DND-41 (cell line): ENCODE measurements around the gene BNC2.

Experiments
- ATAC-seq: fragments of 200-7000 bp; cut with Tn5 transposase; 3 replicates; pipeline ENCODE4 v1.9.1; 2021; ENCODE audit warnings: low read depth; ENCODE audit not compliant: insufficient read depth
- DNase-seq: peaks from one replicate; pipeline ENCODE4 v3.0.0-alpha.2; 2020
- H2AFZ ChIP-seq: 2 replicates; pipeline ENCODE4 v1.6.0; 2012; ENCODE audit warnings: low read depth, low read length
- H3K27ac ChIP-seq: 2 replicates; pipeline ENCODE4 v1.5.1; 2012; ENCODE audit warnings: low read length, inconsistent platforms
- H3K27me3 ChIP-seq: fragments of 200-600 bp; sonication (generic); 2 replicates; pipeline ENCODE4 v1.6.0; 2012; ENCODE audit warnings: low read length, mild to moderate bottlenecking, inconsistent platforms; ENCODE audit not compliant: insufficient read depth, poor library complexity
- H3K36me3 ChIP-seq: 2 replicates; pipeline ENCODE4 v1.5.1; 2012; ENCODE audit warnings: low read length, inconsistent platforms; ENCODE audit not compliant: insufficient read depth
- H3K4me1 ChIP-seq: 2 replicates; pipeline ENCODE4 v1.5.1; 2012; ENCODE audit warnings: mild to moderate bottlenecking, low read length; ENCODE audit not compliant: insufficient read depth
- H3K4me2 ChIP-seq: 2 replicates; pipeline ENCODE4 v1.6.0; 2012; ENCODE audit warnings: mild to moderate bottlenecking, moderate library complexity, low read length, inconsistent platforms; ENCODE audit not compliant: insufficient read depth
- H3K4me3 ChIP-seq, 2 experiments: fragments of 200-600 bp in 1 of 2; shearing (Covaris generic) in 1 of 2; 2 replicates each; pipeline ENCODE4 v1.5.1; 2012 to 2016; ENCODE audit warnings: inconsistent platforms in 2 of 2, low read length in 2 of 2, mild to moderate bottlenecking in 2 of 2, low read depth in 1 of 2, moderate library complexity in 1 of 2
- H3K79me2 ChIP-seq: 2 replicates; pipeline ENCODE4 v1.6.0; 2012; ENCODE audit warnings: low read length, inconsistent platforms; ENCODE audit not compliant: insufficient read depth
- H3K9ac ChIP-seq: 2 replicates; pipeline ENCODE4 v1.6.0; 2012; ENCODE audit warnings: low read depth, mild to moderate bottlenecking, inconsistent platforms, low read length, moderate library complexity
- H3K9me3 ChIP-seq: 2 replicates; pipeline ENCODE4 v1.5.1; 2012; ENCODE audit warnings: low read length, moderate library complexity, mild to moderate bottlenecking, inconsistent platforms; ENCODE audit not compliant: insufficient read depth, severe bottlenecking
- H4K20me1 ChIP-seq: 2 replicates; pipeline ENCODE4 v1.6.0; 2012; ENCODE audit warnings: low read length; ENCODE audit not compliant: insufficient read depth
- EZH2 ChIP-seq: IDR thresholded peaks from 3 replicates; pipeline ENCODE4 v1.6.1; 2012; ENCODE audit warnings: borderline replicate concordance, low read depth, mild to moderate bottlenecking, moderate library complexity, low read length, inconsistent platforms; ENCODE audit not compliant: severe bottlenecking
- TF ChIP-seq, protein P1 (sequence below): IDR thresholded peaks from 2 replicates; pipeline ENCODE4 v1.5.1; 2012; ENCODE audit warnings: borderline replicate concordance, low read length, moderate library complexity, mild to moderate bottlenecking; ENCODE audit not compliant: poor library complexity, severe bottlenecking; ENCODE audit errors: extremely low read depth

BNC2 gene

DNA sequence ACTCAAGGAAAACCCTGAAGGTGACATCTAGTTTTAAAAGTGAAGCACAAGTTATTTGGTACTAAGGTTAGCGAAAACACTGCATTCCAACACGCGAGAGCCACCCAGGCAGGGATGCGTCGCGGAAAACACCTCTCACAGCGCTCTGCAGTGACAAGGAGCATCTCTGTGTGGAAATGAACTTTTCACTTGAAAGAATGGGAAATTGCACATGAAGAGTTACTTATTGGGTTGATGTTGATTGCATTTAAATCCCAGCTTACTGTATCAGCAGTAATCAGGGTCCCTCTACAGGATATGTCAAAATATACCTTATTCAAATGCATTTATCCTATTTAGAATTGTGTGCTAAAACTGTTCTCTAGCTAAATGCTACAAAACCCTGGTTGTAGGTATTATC is 144.4 kb downstream of the BNC2 start:
- no peak overlapping the region for H3K9ac ChIP-seq
- H3K4me3 ChIP-seq = no peak overlapping the region
- H2AFZ ChIP-seq = no peak overlapping the region
- H3K4me1 ChIP-seq = no peaks in the 10 kb centered on the region
- DNase-seq (no peak), ATAC-seq (no peak)
- no peaks in the 10 kb centered on the region for H3K79me2 ChIP-seq
- H3K4me2 ChIP-seq = no peak overlapping the region
- H3K9me3 ChIP-seq = no peaks in the 10 kb centered on the region
- no peak overlapping the region for H3K27ac ChIP-seq
- no peaks in the 10 kb centered on the region for H3K36me3 ChIP-seq
- TF ChIP-seq, protein P1, sequence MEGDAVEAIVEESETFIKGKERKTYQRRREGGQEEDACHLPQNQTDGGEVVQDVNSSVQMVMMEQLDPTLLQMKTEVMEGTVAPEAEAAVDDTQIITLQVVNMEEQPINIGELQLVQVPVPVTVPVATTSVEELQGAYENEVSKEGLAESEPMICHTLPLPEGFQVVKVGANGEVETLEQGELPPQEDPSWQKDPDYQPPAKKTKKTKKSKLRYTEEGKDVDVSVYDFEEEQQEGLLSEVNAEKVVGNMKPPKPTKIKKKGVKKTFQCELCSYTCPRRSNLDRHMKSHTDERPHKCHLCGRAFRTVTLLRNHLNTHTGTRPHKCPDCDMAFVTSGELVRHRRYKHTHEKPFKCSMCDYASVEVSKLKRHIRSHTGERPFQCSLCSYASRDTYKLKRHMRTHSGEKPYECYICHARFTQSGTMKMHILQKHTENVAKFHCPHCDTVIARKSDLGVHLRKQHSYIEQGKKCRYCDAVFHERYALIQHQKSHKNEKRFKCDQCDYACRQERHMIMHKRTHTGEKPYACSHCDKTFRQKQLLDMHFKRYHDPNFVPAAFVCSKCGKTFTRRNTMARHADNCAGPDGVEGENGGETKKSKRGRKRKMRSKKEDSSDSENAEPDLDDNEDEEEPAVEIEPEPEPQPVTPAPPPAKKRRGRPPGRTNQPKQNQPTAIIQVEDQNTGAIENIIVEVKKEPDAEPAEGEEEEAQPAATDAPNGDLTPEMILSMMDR = no peak
- TF ChIP-seq EZH2 = no peak
- peaks cover 19% of the 10 kb centered on the region for H3K27me3 ChIP-seq
- H4K20me1 ChIP-seq = no peaks in the 10 kb centered on the region

DNA sequence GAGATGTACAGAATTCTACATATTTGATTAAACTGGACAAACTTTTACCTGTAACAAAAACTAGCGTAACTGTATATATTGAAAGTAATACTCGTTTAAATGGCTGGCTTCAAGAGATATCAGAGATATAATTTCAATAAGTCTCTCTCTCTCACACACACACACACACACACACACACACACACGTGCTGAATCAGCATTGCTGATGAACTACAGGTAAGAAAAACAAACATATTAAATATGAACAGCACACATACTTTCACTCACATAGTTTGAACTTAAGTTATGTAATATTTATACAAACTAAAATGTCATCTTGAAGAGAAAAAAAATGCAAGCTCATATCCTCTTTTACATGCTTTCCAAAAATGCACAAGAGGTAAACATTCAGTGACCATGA is 145.4 kb downstream of the BNC2 start:
- Histone ChIP-seq H3K27me3 (peaks cover 19% of the 10 kb centered on the region), H3K4me2 (no peak overlapping the region), H3K27ac (no peak overlapping the region), H3K9ac (no peak overlapping the region), H4K20me1 (no peaks in the 10 kb centered on the region), H2AFZ (no peak overlapping the region), H3K36me3 (no peaks in the 10 kb centered on the region), H3K9me3 (no peaks in the 10 kb centered on the region), H3K4me3 (no peak overlapping the region), H3K4me1 (no peaks in the 10 kb centered on the region), H3K79me2 (no peaks in the 10 kb centered on the region)
- no peak for ATAC-seq
- DNase-seq = no peak
- TF ChIP-seq, protein P1 = no peak
- TF ChIP-seq EZH2 = no peak

DNA sequence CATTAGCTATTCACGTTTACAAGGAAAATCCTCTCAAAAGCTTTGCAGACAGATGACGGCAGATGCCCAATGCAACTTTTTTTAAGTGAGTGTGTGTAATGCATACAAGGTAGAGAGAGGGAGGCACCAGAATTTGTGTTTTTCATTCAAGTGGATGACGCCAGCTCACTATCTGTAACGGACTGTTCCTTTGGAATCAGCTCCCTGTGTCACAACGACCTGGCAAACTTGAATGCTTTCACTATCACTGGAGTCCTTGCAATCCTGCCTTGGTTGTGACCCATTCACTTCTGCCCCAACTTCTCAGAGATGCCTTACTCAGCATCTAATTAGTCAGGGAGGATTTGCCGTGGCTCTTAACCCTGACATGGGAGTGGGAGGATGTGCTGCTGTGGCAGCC is 148.5 kb downstream of the BNC2 start:
- H3K4me1 ChIP-seq = no peaks in the 10 kb centered on the region

More for the DNA sequence above, 148.5 kb downstream of the BNC2 start:
- H3K27ac ChIP-seq = no peak overlapping the region
- H3K9me3 ChIP-seq = no peaks in the 10 kb centered on the region
- no peak for TF ChIP-seq EZH2
- TF ChIP-seq, protein P1 = no peak
- H4K20me1 ChIP-seq = no peaks in the 10 kb centered on the region
- no peaks in the 10 kb centered on the region for H3K79me2 ChIP-seq
- H3K27me3 ChIP-seq = peaks cover 10% of the 10 kb centered on the region
- H3K36me3 ChIP-seq = no peaks in the 10 kb centered on the region
- no peak overlapping the region for H3K4me2 ChIP-seq
- no peak overlapping the region for H3K9ac ChIP-seq
- no peak for ATAC-seq
- DNase-seq = no peak
- H3K4me3 ChIP-seq = no peak overlapping the region
- H2AFZ ChIP-seq = no peak overlapping the region
